ENCODE data around the gene NOX4.
A peak's percentile ranks its signal among the peaks of the same experiment; 100 is the strongest.

Gene NOX4

GRCh38 chr11:89490981-89491690 lies at the start of gene NOX4:
NOX4 (minus strand) TSS chr11:89491375; CDS start chr11:89491246, 129 bp downstream.
- DNase-seq (ENCODE audit: low read depth): peak; percentile 31
- no peak for TF ChIP-seq CTCF (conservative IDR thresholded peaks at IDR 0.05; ENCODE audit: control insufficient read depth, insufficient read depth, low read depth, low read length)
- H3K4me3 ChIP-seq (ENCODE audit: control insufficient read depth, low read depth, low read length): peak within 1 kb of the TSS; percentile 48

DNA sequence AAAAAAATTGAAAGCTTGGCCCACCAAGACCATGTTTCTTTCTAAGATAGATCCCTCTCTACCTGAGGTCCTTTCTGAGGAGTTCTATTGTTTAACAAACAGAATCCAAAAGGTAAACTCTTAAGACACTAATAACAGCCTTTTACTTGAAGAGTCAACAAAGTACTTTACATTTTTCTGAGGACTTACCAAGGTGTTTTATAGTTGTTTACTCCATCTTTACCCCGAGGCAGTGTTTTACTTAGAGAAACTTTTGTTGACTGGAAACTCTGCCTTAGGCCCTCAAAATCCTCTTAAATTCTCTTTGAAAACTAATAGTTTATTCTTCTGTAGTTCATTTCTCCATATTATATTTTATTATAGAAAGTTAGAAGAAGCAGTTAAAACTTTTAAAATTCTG lies 49.7 kb upstream of the NOX4 start:
- no peak overlapping the region for H3K4me3 ChIP-seq (ENCODE audit: control insufficient read depth, low read depth, low read length)
- no peak for DNase-seq (ENCODE audit: low read depth)
- no peak for TF ChIP-seq CTCF (conservative IDR thresholded peaks at IDR 0.05; ENCODE audit: control insufficient read depth, insufficient read depth, low read depth, low read length)

DNA sequence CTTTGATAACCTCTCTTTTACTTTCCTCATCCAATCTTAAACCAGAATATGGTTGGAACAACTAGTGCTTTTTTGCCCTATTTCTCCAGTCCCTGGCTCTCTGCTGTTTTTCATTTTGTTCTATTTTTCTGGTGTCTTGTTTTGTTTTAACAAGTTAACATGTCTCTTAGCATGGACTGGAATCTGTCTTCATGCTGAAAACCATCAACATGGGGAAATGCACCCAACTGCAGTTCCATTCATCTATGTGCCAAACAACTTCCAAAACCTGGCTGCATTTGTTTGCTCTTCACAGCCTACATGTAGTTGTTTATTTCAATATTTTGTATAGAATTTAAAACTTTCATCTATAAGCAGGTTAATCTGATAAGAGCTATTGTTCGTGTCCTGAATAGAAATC lies 46.8 kb upstream of the NOX4 start:
- DNase-seq (ENCODE audit: low read depth): no peak
- no peak for TF ChIP-seq CTCF (conservative IDR thresholded peaks at IDR 0.05; ENCODE audit: control insufficient read depth, insufficient read depth, low read depth, low read length)
- no peak overlapping the region for H3K4me3 ChIP-seq (ENCODE audit: control insufficient read depth, low read depth, low read length)

- H3K4me3 ChIP-seq (ENCODE audit: control insufficient read depth, low read depth, low read length): no peak overlapping the region
- TF ChIP-seq CTCF (conservative IDR thresholded peaks at IDR 0.05; ENCODE audit: control insufficient read depth, insufficient read depth, low read depth, low read length): no peak
- DNase-seq (ENCODE audit: low read depth): no peak
These were observed 45.8 kb upstream of the NOX4 start for GRCh38 chr11:89536926-89537325.

- H3K4me3 ChIP-seq (ENCODE audit: control insufficient read depth, low read depth, low read length): no peak overlapping the region
- no peak for TF ChIP-seq CTCF (conservative IDR thresholded peaks at IDR 0.05; ENCODE audit: control insufficient read depth, insufficient read depth, low read depth, low read length)
- DNase-seq (ENCODE audit: low read depth): no peak
These were observed 44.0 kb upstream of the NOX4 start for GRCh38 chr11:89535221-89535620.

DNA sequence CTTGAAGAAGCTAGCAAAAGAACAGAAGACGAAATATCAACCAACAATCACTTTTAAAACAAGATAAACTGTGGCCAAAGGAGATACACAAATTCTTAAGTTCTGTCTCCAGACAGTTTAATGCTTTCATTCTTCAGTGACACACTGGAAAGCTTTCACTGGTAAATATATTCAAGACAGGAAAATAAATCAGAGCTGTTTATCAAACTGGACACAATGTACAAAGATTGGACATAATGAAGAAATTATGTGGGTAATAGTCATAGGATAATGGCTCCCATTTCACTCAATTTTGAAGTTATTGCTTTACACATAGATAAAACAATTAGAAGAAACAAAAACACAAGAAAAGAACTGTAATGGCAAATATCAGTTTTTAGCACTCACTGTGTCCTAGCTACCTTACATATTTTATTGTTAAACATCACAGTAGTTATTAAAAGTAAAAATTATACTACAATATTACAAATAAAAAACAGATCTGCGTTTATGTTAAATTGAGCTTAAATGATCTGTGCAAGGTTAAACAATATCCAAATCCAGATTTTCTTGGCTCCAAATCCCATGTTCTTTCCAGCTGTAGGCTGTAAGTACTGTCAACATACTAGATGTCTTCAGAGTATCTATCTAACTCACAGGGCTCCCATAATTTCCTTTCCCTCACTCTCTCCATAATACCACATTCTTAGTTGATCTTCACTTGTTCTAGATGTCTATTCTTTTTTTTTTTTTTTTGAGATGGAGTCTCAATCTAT lies 38.6 kb upstream of the NOX4 start:
- no peak overlapping the region for H3K4me3 ChIP-seq (ENCODE audit: control insufficient read depth, low read depth, low read length)
- no peak for TF ChIP-seq CTCF (conservative IDR thresholded peaks at IDR 0.05; ENCODE audit: control insufficient read depth, insufficient read depth, low read depth, low read length)
- DNase-seq (ENCODE audit: low read depth): no peak
